Measurements from ENCODE around the gene IL10. TPM values are rescaled to one million over a fixed set of nuclear protein-coding genes. Genes with fewer than 3 reads are reported as not detected.

IL10 gene
- total RNA-seq, result not detected in 2 replicates
- polyA plus RNA-seq (2012), result not detected

DNA sequence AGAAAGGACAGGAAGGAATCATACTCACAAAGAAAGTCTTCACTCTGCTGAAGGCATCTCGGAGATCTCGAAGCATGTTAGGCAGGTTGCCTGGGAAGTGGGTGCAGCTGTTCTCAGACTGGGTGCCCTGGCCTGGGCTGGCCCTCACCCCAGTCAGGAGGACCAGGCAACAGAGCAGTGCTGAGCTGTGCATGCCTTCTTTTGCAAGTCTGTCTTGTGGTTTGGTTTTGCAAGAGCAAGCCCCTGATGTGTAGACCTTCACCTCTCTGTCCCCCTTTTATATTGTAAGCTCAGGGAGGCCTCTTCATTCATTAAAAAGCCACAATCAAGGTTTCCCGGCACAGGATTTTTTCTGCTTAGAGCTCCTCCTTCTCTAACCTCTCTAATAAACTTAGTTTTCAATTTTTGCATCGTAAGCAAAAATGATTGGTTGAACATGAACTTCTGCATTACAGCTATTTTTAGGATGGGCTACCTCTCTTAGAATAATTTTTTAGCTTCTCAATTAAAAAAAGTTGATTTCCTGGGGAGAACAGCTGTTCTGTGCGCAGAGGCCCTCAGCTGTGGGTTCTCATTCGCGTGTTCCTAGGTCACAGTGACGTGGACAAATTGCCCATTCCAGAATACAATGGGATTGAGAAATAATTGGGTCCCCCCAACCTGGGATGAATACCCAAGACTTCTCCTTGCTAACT is at the start of gene IL10:
TSS of gene IL10 (minus strand) at position 252 of the 695 bp plus-strand sequence. CDS start at position 193, 59 bp downstream.
- DNase-seq (ENCODE audit: low read depth), result peak; percentile 37

DNA sequence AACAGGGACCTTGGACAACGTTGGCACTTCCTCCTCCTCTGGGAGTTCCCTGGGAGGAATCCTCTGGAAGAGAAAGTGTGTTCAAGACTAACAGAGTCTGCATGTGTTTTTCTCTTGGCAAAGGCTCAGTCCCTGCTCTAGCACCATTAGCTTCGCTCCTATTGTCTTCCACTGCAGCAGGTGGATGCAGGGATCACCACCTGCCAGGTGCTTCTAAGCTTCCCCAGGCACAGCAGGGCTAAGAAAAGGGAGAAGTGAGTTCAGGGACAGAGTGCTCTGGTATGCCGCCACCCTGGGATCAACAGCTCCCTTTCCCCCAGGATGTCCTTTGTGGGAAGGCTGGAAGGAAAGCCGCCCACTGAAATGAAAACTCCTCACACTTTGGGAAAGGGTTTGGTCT is 49.2 kb upstream of the IL10 start:
- DNase-seq (ENCODE audit: low read depth), result no peak

DNA sequence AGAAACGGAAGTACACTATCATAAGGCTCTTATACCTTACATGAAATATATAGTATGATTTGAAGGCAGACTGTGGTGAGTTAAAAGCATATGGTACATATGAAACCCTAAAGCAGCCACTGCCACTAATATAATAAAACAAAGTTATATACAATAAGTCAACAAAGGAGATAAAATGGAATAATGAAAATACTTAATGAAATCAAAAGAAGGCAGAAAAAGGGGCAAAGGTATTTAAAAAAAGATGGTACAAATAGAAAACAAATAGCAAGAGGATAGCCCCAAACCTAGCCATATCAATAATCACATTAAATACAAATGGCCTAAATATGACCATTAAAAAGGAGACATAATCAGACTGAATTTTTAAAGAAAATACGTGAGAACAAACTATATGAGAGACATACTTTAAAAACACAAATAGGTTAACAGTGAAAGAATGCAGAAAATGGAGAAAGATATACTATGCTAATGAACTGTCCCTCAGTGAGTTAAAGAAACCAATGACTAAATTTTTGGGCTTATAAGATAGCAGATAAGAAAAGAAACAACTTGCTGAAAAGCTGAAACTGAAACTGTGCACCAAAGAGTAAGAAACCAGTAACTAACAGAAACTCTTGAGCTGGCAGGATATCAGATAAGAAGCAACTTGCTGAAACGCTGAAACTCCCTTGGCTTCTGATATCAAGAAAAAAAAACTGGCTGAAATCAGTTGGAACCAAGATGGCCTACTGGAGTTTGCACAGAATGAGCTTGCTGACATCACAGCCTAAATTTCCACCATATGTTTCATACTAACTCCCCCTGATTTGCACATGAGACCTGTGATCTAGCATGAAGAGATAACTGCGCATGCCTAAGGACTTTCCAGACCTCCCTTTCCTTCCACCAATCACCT is 44.3 kb upstream of the IL10 start:
- no peak for DNase-seq (ENCODE audit: low read depth)

DNA sequence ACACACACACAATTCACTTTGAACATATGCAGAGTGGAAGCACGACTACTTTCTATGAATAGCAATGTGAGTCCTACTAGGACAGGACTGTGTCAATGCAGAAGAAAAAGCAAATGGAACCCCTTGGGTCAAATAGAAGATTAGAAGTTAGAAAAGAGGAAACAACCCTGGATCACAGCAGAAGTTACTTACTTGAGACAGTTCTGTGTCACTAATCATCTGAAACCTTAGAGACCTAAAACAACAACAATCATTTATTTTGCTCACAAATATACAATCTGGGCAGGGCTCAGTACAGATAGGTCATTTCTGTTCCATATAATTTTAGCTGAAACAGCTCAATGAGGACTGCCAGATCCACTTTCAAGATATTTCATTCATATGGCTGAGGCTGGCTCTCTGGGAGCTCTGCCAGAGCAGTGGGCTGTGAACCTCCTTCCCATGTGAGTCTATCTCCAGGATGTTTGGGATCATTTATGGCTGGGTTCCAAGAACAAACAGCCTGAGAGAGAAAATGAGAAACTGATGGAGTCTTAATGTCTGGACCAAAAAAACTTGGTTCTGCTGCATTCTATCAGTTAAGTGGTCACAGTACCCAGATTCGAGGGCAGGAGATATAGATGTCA is 42.5 kb upstream of the IL10 start:
- DNase-seq (ENCODE audit: low read depth), result peak; percentile 54

DNA sequence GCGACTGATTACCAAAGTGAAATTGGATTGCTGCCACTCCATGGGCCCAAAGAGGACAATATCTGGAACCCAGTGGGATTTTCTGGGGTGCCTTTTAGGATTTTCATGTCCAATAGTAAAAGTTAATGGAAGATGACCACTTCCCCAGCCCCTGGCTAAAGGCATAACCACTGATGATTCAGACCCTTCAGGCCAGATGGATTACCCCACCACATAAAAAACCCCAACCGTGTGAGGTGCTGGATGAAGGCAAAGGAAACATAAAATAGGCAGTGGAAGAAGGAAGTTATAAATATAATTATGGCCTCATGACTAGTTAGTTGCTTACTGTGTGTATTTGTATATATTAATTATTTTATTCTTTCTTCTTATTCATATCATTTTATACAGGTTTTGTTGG is 40.2 kb upstream of the IL10 start:
- peak; percentile 28 for DNase-seq (ENCODE audit: low read depth)

DNA sequence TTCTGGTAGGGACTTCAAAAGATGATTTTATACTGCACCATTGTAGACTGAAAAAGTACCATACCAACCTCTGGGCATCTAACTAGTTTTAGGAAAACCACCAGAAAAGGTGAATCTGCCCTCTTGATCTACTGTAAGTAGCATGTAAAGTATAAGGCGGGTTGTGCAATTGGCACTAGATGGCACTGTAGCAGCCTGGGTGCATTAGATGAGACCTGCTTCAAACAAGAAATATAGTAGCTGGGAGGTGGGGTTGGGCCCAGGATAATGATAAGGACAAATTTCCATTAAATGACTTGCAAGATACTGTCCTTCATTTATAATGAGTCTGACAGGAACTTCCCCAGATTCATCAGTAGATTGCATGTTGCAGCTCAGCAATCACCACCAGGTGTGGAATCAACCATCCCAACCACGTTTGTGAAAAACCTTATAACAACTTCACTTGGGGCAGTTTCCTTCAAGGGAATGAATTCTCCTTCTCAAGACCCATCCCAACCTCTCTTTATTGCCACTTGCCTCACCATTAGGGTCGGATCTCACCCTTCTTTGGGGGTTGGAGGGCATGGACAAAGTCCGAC is 37.3 kb upstream of the IL10 start:
- peak; percentile 53 for DNase-seq (ENCODE audit: low read depth)

DNA sequence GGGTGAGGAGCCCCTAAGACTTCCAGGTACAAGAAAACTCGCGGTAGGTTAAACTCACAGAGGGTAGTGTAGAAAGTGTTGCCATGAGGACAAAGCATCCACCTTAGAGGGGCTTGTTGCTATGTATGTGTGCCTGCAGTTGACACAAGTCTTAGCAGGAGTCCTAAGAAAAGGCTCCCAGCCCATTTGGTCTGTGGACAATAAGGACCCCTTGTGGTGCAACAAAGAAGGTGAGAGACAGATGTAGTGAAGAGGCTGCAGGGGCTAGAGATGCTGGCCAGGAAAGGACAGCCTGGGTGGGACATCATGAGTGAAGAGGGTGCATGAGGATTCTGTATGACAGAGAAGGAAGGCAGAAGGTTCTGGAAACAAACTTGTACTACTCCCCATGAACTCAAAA is 36.3 kb upstream of the IL10 start:
- peak; percentile 65 for DNase-seq (ENCODE audit: low read depth)

DNA sequence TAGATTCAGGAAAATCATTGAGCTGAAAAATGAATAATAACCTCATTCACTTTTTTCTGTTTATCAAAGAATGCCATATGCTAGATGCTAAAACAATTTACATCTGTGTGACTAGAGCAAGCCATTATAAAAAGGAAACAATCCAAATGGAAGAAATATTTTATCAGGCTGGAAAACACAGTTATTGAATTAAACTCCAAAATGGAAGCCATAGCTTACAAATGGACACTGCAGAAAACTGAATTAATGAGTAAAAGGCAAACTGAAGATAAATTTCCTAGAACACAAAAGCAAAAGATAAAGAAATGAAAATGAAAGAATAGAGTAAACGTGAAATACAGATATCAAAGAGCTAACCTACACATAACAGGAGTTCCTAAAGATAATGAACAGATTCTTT is 33.1 kb upstream of the IL10 start:
- no peak for DNase-seq (ENCODE audit: low read depth)

DNA sequence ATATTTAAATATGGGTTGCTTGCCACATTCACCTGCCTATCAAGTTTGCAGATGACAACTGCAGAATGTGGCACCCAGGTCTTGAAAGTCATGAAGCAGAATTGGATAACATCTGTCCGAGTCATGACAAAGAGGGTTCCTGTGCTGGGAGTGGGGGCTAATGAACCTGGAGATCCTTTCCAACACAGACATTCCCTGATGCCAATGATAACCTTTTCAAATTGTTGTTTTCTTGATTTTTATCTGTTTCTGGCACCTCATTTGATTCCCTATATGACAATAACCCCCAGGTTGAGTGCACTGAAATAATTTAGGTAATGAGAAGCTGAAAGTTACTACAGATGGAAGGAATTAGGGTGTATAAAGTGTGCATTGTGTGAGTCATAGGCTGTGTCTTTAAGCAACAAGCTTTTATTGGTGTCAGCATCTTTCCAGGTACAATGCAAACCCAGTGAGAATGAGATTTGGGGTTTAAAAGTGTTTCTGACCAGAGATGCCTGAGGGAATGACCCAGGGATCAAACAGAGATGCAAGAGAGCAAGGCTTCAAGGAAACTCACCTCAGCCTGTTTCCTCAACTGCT is 32.0 kb upstream of the IL10 start:
- DNase-seq (ENCODE audit: low read depth), result no peak

DNA sequence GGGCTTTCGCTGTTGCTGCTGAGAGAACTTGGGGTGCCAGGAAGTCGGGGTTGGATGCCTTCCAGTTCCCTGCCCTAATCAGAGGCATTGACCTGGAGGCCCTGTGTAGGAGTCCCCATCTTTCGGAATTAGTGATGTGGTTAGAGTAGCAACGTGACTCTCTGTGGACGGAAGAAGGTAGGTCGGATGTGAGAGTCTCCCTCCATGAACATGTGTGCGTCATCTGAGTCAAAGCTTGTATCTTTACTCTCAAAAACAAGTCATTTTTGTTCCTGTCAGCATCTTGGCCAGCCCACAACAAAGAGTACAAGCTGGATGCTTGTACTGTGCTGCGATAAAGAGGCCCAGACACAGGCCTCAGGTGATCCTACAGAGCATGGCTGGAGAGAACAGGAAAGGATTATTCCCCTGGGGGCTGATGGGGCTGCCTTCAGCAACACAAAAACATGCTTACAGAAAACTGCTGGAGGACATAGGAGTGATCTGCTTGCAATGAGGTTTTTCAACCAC is 31.0 kb upstream of the IL10 start:
- DNase-seq (ENCODE audit: low read depth), result no peak

DNA sequence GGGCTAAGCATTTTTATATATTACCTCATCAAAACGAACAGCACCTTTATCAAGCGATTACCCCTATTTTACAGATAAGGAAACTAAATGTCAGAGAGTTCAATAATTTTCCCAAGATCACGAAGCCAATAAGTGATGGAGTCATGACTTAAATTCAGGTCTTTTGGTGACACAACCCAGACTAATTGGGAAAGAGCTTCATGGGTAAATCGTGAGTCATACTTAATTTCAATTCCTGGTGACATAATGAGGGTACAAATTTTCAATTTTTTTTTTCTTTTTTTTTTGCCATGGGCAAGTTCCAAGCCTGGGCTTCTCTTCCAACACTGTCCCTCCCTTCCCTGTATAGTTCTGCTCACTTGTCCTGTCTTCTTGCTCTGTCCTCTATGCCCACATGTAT is 30.1 kb upstream of the IL10 start:
- DNase-seq (ENCODE audit: low read depth), result no peak

DNA sequence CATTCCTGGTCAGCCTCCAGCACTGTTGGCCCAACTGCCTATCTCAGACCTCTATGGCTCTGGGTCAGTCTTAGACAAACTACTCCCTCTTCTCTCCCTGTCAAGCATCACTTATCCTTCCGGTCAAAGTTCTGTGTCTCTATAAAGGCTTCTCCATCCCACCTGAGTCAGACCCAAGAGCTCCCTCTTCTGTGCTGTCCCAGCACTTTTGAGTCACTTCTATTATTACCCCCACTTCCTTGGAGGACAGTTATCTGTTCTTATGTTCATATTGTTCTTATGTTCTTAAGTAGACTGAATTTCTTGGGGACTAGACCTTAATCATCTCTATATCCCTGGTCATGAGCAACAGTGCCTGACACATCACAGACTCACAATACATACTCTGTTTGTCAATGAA is 29.2 kb upstream of the IL10 start:
- DNase-seq (ENCODE audit: low read depth), result no peak

DNA sequence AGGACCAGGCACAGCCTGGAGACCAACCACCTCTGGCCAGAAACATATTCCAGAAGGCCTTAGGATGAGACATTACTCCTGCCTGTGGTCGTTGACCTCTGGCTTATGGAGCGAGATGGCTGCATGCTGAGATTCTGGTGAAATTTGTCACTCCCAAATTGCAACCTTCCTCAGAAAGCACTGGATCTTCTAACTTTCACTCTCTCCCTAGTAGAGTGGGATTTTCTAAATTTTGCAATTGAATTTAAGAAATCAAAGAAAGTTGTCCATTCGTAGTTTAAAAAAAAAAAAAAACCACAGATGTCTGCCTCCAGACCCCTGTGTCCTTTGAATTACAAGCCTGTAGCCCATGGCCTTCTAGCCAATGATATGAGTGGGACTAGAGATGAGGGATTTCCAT is 28.6 kb upstream of the IL10 start:
- no peak for DNase-seq (ENCODE audit: low read depth)

DNA sequence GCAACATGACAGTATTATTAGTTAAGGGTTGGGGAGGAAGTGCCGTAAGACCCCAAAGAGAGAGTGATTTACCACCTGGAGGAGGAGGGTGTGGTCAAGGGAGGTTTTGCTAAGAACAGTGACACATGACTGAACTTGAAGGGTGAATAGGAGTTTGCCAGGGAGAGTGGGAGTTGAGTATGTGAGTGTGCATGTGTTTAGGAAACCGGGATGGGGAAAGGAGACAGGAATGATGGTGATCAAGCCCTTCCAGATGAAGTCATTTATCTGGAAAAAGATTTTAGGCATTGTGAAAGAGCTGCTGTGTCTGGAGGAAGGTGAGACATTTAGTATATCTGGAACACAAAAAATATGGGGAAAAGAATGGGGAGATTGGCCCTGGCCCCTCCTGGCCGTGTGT is 28.1 kb upstream of the IL10 start:
- DNase-seq (ENCODE audit: low read depth), result no peak

DNA sequence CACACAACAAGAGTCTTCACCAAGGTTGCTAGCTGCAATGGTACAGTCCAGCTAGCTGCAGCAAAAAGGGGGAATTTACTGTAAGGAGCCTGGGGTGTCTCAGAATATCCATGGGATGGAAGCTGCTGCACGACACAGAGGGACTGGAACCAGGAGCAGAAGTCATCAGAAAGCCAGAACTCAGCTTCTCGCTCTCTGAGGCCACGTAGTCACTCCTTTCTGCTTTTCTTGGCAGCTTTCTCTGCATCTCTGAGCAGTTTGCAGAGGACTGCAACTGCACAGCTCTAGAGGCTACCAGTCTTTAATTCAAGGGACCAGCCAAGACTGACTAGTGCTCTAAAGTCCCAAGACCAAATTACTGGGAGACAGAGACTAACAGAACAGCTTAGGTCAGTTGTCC is 27.0 kb upstream of the IL10 start:
- no peak for DNase-seq (ENCODE audit: low read depth)

DNA sequence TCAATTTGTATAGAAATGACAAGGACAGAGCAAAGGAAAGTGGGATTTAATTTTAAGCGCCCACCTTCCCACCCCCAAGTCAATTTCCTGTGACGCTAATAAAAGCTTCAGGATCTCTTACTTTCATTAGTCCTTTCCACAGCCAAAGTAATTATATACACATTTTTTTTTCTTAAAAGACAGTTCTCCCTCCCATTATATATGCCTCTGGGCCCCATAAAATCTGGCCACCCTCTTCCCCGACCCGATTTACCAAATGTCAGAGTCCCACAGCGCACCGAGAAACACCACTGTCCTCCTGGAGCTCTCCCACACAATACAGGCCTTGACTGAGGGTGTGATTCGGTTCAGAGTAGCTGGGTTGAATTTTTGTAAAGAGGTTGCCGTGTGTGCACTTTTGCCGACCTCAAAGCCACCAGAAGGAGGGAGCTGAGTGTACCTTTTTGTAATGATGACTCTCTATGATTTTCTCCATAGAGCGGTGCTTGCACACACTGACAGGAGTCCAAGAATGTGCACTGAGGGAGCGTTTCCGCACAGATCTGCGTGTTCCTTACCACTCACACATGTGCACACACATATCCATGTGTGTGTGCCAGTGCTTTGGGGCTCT is 26.2 kb upstream of the IL10 start:
- DNase-seq (ENCODE audit: low read depth), result no peak

DNA sequence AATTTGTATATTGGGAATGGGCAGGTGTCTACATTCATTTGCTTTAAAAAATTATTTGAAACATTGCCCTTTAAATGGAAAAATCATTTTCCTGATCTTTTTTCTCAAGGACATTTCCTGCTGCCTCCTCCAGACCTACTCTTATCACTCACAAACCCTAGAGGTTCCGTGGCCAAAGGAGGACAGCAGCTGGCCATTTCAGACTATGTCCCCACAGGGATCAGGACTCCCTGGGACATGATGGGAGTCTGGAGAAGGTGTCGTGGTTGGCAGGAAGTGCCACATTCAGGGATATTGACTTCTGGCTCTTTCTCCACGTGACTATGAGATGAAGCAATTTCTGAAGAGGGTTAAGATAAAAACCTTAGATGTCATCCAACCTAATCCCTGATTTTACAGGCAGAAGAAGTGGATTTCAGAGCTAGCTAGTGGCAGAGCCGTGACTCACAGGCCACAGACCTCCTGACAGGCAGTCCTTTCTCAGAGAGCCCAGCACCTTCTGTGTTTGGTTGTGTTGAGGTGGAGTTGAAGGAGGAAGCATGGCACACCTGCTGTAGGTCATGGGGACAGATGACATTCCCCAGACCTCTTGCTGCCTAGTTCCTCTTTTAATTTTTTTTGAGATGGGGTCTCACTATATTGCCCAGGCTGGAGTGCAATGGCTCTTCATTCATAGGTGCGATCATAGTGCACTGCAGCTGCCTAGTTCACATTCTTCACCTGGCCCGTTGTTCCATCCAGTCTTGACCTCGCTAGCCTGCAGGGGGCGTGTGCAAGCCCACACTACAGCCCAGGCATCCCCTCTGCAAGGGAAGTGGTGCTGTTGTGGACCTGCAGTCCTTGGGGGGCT is 25.5 kb upstream of the IL10 start:
- peak; percentile 19 for DNase-seq (ENCODE audit: low read depth)

DNA sequence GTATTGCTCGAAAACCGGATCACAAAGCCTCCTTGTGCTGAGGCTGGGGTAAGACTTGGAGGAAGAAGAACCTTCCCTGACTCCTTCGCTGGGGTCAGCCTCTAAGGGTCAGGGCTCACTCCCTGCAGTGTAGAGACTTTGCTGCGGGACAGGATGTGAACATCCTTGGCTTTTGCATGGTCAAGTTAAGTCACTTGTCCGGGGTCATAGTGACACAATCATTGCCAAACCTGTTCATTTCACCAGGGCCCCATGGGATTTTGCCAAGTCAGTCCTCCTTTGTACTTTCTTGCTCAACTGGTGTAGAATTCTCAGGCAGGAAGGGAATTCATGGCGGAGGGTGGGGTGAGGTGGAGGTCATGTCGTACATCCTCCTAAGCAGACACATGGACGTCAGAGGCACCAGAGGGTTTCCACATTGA is 24.7 kb upstream of the IL10 start:
- DNase-seq (ENCODE audit: low read depth), result no peak

DNA sequence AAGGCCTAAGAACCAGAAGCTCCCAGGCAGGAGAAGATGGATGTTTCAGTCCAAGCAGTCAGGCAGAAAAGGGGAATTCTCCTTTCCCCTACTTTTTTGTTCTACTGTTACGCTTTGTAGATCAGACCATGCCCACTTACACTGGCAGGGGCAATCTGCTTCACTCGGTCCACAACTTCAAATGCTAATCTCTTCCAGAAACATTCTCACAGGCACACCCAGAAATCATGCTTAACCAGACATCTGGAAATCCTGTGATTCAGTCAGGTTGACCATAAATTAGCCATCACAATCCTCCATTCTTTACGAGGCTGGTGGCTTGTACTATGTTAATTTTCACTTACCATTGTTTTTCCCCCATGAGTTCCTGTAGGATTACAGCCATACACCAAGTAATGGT is 23.8 kb upstream of the IL10 start:
- DNase-seq (ENCODE audit: low read depth), result no peak

Data from myocyte (in vitro differentiated cells).